Brain pericyte (primary cell): Measurements from ENCODE around the gene CRYBB1.

Experiments used
- DNase-seq: peaks from one replicate; pipeline ENCODE4 v3.0.0-alpha.2; 2012; ENCODE audit warnings: low read depth, low spot score

The CRYBB1 gene

GRCh38 chr22:26617271-26618199, at the start of gene CRYBB1:
Gene CRYBB1 (minus strand): TSS chr22:26618027. CDS start chr22:26616319, 1,708 bp downstream.
- no peak for DNase-seq

GRCh38 chr22:26667140-26667539, 49.3 kb upstream of the CRYBB1 start:
- no peak for DNase-seq

GRCh38 chr22:26665813-26666231, 48.0 kb upstream of the CRYBB1 start:
- no peak for DNase-seq

- DNase-seq, result no peak
Observed at GRCh38 chr22:26663374-26663923, 45.6 kb upstream of the CRYBB1 start.

GRCh38 chr22:26662160-26662559, 44.3 kb upstream of the CRYBB1 start:
- no peak for DNase-seq

- no peak for DNase-seq
Observed at GRCh38 chr22:26660961-26661578, 43.2 kb upstream of the CRYBB1 start.

GRCh38 chr22:26660356-26660755, 42.5 kb upstream of the CRYBB1 start:
- DNase-seq, result no peak

- peak; percentile 64 for DNase-seq
Observed at GRCh38 chr22:26658671-26659478, 41.0 kb upstream of the CRYBB1 start.

GRCh38 chr22:26658161-26658560, 40.3 kb upstream of the CRYBB1 start:
- no peak for DNase-seq

- no peak for DNase-seq
Observed at GRCh38 chr22:26656891-26657851, 39.3 kb upstream of the CRYBB1 start, which contains the start of gene MIAT. Gene MIAT (plus strand): TSS chr22:26657588.

- no peak for DNase-seq
Observed at GRCh38 chr22:26651815-26652214, 34.0 kb upstream of the CRYBB1 start.

GRCh38 chr22:26650722-26651421, 33.0 kb upstream of the CRYBB1 start:
- DNase-seq, result no peak

GRCh38 chr22:26648528-26649388, 30.9 kb upstream of the CRYBB1 start:
- DNase-seq, result no peak

GRCh38 chr22:26648011-26648497, 30.2 kb upstream of the CRYBB1 start:
- DNase-seq, result no peak

- no peak for DNase-seq
Observed at GRCh38 chr22:26646158-26646557, 28.3 kb upstream of the CRYBB1 start.

GRCh38 chr22:26643418-26644100, 25.7 kb upstream of the CRYBB1 start:
- DNase-seq, result no peak

GRCh38 chr22:26642465-26643417, 24.9 kb upstream of the CRYBB1 start:
- DNase-seq, result no peak
